HG03045 (cell line): ENCODE measurements around the gene CNOT6L.

Experiments used
- ATAC-seq: cut with Tn5 transposase; IDR thresholded peaks from one replicate; pipeline ENCODE4 v1.9.1; 2021; ENCODE audit warnings: mild to moderate bottlenecking, moderate library complexity; ENCODE audit not compliant: unreplicated experiment

The CNOT6L gene

GRCh38 chr4:77715414-77716290 is 103.5 kb downstream of the CNOT6L start:
- ATAC-seq, result no peak

DNA sequence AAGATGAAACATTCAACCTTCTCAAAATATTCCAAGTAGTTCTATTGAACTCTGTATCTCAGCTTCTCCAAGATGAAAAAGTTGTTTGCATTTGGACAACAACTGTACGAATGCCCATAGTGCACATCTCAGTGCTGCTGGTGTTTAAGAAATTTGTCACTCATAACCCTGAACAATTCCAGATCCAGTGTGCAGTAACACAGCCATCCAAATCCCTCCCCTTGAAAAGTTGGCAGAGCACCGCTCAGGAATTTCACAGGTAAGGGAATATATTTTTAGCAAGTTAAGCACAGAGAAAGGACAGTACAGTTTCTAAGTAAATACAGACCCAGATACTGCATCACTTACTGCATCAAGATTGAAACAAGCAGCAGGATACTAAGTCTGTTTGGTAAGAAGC is 104.7 kb downstream of the CNOT6L start:
- ATAC-seq, result no peak

DNA sequence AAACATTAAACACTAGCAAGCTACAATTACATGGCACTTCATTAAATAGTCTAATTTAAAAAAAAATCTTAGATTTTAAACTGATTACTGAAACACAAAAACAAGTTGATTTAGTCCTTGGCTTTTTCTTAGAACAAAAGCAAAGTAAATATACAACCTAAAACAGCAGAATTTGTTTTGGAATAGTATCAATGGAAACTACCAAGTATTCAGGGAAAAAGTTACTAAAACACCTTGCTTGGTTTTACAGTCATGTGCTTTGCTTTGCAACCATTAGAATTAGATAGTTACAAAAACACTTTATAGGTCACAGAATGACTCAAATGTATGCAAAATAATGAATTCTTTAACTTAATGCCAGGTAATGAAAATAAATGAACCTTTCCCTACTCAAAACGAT is 105.3 kb downstream of the CNOT6L start:
- ATAC-seq, result no peak

- ATAC-seq, result no peak
Measured at GRCh38 chr4:77712675-77713074, 106.5 kb downstream of the CNOT6L start.

DNA sequence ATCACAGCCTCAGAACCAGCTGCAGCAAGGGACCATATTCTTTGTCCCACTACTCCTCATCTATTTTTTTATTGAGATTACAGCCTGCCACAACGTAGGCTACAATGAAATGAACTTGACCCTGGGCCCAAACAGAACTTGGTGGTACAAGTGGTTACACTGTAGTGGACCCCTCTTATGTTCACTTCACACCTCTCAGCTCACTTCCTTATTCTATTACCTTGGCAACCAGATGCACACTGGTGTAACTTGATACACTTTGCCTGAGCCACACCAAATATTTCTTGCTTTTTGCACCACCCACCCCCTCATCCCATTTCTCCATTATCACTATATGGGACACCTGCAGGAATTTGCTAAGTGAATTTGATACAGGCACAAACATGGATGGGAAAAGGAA is 107.7 kb downstream of the CNOT6L start:
- ATAC-seq, result no peak

GRCh38 chr4:77710684-77711083 is 108.5 kb downstream of the CNOT6L start:
- ATAC-seq, result no peak

DNA sequence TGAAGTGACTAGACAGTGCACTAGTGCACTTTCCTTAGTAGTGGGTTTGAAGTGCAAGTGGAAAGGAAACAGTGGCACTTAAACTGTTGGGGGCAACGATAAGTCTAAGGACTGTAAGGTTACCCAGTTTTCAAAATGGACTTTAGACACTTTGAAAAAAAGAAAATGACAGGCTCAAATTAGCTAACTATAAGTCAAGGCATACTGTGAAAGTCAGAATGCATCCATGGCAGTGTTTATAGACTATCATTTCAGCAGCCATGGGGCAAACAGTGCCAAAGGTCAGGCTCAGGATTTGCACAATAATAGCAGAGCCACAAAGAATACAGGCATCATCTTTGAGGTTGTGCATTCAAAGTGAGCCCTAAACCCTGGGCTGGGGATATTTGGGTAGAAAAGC is 109.1 kb downstream of the CNOT6L start:
- ATAC-seq, result no peak

- ATAC-seq, result no peak
Measured at GRCh38 chr4:77706717-77707116, 112.5 kb downstream of the CNOT6L start.

DNA sequence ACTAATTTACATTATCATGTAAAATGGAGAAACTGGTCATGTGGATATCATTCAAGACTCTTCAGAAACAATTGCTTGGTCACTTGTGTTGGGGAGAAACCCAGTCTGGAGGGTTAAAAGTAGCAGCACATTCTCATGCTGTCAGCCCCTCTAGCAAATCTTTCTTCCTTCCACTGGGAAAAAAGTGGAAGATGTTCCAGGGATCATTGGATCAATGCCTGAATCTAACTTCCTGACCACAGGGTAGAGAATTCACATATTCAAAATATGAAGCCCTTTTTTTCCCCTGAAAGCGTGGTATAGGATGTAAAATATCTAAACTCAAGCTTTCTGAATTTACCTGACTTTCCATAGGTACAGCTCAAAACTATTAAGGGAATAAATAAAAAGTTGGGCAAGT is 115.5 kb downstream of the CNOT6L start:
- no peak for ATAC-seq

DNA sequence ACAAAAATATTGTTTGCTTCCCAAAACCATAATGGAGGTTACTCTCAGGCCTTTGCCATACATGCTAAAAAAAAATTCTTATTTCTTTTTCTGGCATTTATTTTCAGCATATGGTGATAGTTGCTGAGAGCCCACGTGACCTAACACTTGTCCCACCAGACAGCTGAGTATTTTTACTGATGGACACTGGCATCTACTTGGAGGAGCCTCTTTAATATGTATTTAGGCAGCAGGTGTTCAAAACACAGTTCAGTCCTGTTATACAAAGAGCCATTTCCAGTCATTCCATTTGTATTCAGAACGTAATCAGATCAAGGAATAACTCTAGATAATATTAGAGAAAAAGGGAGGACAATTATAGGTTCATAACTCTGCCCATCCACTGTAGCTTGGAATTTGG is 118.0 kb downstream of the CNOT6L start:
- ATAC-seq, result no peak

GRCh38 chr4:77699731-77700210 is 119.4 kb downstream of the CNOT6L start:
- ATAC-seq, result no peak

- no peak for ATAC-seq
Measured at GRCh38 chr4:77697860-77698590, 121.1 kb downstream of the CNOT6L start.

GRCh38 chr4:77695774-77696173 is 123.4 kb downstream of the CNOT6L start:
- ATAC-seq, result no peak

- ATAC-seq, result no peak
Measured at GRCh38 chr4:77692847-77693432, 126.2 kb downstream of the CNOT6L start.

GRCh38 chr4:77681792-77682191 is 137.4 kb downstream of the CNOT6L start:
- no peak for ATAC-seq

DNA sequence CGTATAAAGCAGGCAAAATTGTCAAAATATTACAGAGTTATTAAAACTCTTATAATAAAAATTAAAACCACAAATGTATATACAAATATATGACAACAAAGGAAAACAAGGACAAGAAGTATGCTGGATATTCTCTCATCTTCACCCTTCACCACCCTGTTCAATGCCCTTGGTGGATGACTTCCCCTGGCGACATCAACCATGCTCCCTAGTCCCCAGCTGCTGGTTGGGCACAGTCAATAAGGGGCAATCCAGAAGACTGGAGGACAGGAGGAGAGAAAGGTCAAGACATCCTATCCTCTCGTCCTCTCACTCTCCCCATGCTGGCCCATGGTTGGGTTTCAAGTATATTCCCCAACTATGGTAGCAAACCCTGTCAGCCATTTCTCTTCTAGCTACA is 142.3 kb downstream of the CNOT6L start:
- no peak for ATAC-seq

- no peak for ATAC-seq
Measured at GRCh38 chr4:77671051-77671450, 148.1 kb downstream of the CNOT6L start.

DNA sequence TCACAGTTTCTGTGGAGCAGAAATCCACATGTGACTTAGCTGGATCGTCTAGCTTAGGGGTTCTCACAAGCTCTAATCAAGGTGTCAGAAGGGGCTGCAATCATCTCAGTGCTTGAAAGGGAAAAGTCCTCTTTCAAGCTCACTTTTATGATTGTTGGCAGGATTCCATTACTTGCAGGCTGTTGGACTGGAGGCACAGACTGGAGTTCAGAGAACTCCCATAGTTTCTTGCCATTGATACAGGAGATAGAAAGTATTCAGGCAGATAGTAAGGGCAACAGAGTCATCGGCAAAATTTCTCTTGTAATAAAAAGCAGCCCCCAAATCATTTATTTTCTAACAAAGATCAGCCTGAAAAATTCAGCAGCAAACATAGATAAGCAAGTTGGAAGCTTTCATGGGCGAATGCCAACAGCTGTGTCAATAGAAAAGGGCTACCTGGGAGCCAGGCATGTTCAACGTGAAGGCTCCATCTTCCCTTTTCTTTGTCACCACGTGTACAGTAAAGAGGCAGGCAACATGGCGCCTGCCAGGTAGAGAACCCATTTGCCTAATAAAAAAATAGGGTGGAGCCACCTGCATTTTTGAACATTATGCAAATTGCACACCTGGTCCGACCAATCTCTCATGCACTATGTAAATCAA is 149.1 kb downstream of the CNOT6L start:
- ATAC-seq, result no peak

- no peak for ATAC-seq
Measured at GRCh38 chr4:77665381-77666069, 153.6 kb downstream of the CNOT6L start.
